Dermis lymphatic vessel endothelial cell (primary cell): ENCODE data around the gene SULT1B1. TPM values are rescaled to one million over a fixed set of nuclear protein-coding genes. Genes with fewer than 3 reads are reported as not detected.

Experiments
- total RNA-seq: library from RNA; depleted of rRNA; stranded (reverse); fragments of >200 nt; gene quantifications from 2 replicates; pipeline ENCODE4 v1.2.1, GENCODE V29; 2014

The SULT1B1 gene
- total RNA-seq = 0.87 and 2.1 TPM in 2 replicates

DNA sequence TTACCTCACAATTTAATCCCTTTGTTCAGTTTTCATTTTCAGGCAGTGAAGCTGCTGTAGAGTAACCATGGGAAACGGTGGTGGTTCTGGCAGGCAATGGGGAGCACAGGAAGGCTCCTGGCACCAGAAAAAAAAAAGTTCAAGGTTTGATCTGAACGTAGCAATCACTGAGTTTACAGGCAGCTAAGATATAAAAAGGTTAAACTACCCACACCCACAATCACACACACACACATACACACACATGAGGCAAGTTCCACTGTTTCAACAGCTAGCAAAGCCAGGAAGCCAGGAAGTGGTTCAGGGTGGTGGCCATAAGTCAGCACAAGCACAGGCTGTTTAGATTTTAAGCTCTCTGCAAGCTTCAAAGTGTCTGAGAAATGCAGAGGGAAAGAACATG lies at the start of gene SULT1B1:
Gene SULT1B1 (minus strand): TSS at position 166 of the 400 bp plus-strand sequence. CDS start 5,403 bp downstream, outside the sequence.

Other genes starting within 250 kb of the SULT1B1 start
- not detected in 2 replicates for gene UGT2A2, start 121.0 kb downstream of the SULT1B1 start, total RNA-seq
- gene UGT2A1, start 107.4 kb downstream of the SULT1B1 start, total RNA-seq = not detected in 2 replicates
- 0.22 and 0.52 TPM in 2 replicates for gene SULT1E1, start 99.5 kb upstream of the SULT1B1 start, total RNA-seq
- gene CSN1S1, start 170.4 kb upstream of the SULT1B1 start, total RNA-seq = not detected in 2 replicates
- gene CSN2, start 205.1 kb upstream of the SULT1B1 start, total RNA-seq = not detected in 2 replicates
- not detected in 2 replicates for gene STATH, start 235.3 kb upstream of the SULT1B1 start, total RNA-seq